SKM-1 (cell line): ENCODE data around the gene OR52B6.
"Not testable (repeated sequence)": the region's sequence is repeated elsewhere in the genome, so short reads cannot be mapped to it uniquely, and the experiment has no call there.

ENCODE experiments used
- DNase-seq: peaks from one replicate; lab custom pipeline; 2025; ENCODE audit not compliant: unreplicated experiment; lab: John Stamatoyannopoulos, UW

The OR52B6 gene

GRCh38 chr11:5593146-5593545 lies 12.5 kb downstream of the OR52B6 start:
- DNase-seq: no peak

GRCh38 chr11:5596607-5597201 lies 16.0 kb downstream of the OR52B6 start, which contains the start of gene TRIM6:
TSS of gene TRIM6 (plus strand) at chr11:5596637. CDS start at chr11:5596898, 261 bp downstream.
- no peak for DNase-seq

GRCh38 chr11:5597953-5598352 lies 17.3 kb downstream of the OR52B6 start:
- DNase-seq: no peak

GRCh38 chr11:5600374-5600851 lies 19.7 kb downstream of the OR52B6 start:
- DNase-seq: no peak

- DNase-seq: not testable (repeated sequence)
Observed at GRCh38 chr11:5602791-5603190, 22.1 kb downstream of the OR52B6 start.

GRCh38 chr11:5603326-5603725 lies 22.6 kb downstream of the OR52B6 start:
- no peak for DNase-seq

- no peak for DNase-seq
Observed at GRCh38 chr11:5604896-5605295, 24.2 kb downstream of the OR52B6 start.

GRCh38 chr11:5605849-5606248 lies 25.2 kb downstream of the OR52B6 start:
- DNase-seq: no peak

- DNase-seq: no peak
Observed at GRCh38 chr11:5608808-5609207, 28.1 kb downstream of the OR52B6 start.

GRCh38 chr11:5610446-5610845 lies 29.8 kb downstream of the OR52B6 start:
- no peak for DNase-seq

- no peak for DNase-seq
Observed at GRCh38 chr11:5611627-5612026, 30.9 kb downstream of the OR52B6 start.

- no peak for DNase-seq
Observed at GRCh38 chr11:5618807-5619206, 38.1 kb downstream of the OR52B6 start.

- no peak for DNase-seq
Observed at GRCh38 chr11:5620651-5621521, 40.2 kb downstream of the OR52B6 start.

- no peak for DNase-seq
Observed at GRCh38 chr11:5621580-5621979, 40.9 kb downstream of the OR52B6 start.

- DNase-seq: no peak
Observed at GRCh38 chr11:5622802-5623201, 42.1 kb downstream of the OR52B6 start.

- DNase-seq: peak; percentile 86
Observed at GRCh38 chr11:5624489-5625279, 44.0 kb downstream of the OR52B6 start, which contains the start of gene TRIM34. TSS of gene TRIM34 (plus strand) at chr11:5625001. CDS start at chr11:5632332, 7,331 bp downstream.

GRCh38 chr11:5625281-5625680 lies 44.6 kb downstream of the OR52B6 start:
- DNase-seq: no peak

GRCh38 chr11:5626196-5626595 lies 45.5 kb downstream of the OR52B6 start:
- no peak for DNase-seq

GRCh38 chr11:5631417-5631816 lies 50.7 kb downstream of the OR52B6 start:
- DNase-seq: no peak
